ENCODE results near the gene TIMP2. TPM values are rescaled to one million over a fixed set of nuclear protein-coding genes. Genes with fewer than 3 reads are reported as not detected.

TIMP2 gene
- total and polyA plus RNA-seq, 2 experiments from 2014 or later = 10.6 to 22.5 TPM

DNA sequence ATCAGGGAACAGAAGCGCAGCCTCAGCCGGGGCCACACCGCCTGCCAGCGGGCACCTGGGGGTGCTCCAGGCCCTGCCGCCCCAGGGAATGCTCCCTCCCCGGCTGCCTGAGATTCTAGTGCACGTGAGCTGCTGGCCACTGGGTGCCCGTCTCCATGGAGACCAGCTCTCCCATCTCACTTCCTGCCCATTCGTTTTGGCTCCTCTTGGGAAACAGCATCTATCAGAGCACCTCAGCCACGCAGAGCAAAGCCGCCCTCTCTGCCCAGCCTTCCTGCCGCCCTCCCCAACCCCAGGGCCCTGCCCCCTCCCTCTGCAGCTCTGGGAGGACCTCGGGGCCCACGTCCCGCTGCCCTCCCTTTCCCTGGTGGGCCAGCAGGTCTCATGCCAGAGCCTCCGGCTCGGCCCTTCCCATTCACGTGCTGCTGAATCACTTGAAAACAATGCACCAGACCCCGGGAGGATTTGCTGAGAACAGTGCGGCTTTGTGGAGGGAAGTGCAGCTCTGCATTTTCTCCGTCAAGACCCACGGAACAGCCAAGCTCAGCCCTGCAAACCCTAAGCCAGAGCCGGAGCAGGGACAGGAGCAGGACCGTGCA lies 41.6 kb downstream of the TIMP2 start:
- Histone ChIP-seq H3K27me3 (ENCODE audit: insufficient read depth) (no peaks in the 10 kb centered on the region), H3F3A (replicated peaks; ENCODE audit: low read depth) (0 out of 2 replicates have a peak, but pooled peaks cover 2% of the 10 kb centered on the region), H3K9me2 (ENCODE audit: insufficient read depth) (no peaks in the 10 kb centered on the region), H3K4me1 (ENCODE audit: insufficient read depth) (peaks cover 14% of the 10 kb centered on the region), H3K79me2 (replicated peaks; ENCODE audit: insufficient read depth) (peaks cover 17% of the 10 kb centered on the region), H4K20me1 (replicated peaks; ENCODE audit: insufficient read depth) (no peaks in the 10 kb centered on the region), H3K27ac (ENCODE audit: low read depth) (peak overlapping the region; percentile 78; the same call in 1 of the 2 replicates), H3K4me2 (peak overlapping the region; percentile 76), H2AFZ (no peak overlapping the region), H3K4me3 (peak overlapping the region; percentile 35; the same call in 1 of the 2 replicates), H3K36me3 (ENCODE audit: insufficient read depth) (no peaks in the 10 kb centered on the region)
- peak overlapping the region; percentile 52; the same call in 2 of the 3 replicates for H3K4me3 Mint-ChIP-seq
- peaks cover 10% of the 10 kb centered on the region for H3K27me3 Mint-ChIP-seq (ENCODE audit: insufficient read depth, low read depth, poor library complexity)
- no peaks in the 10 kb centered on the region for H3K36me3 Mint-ChIP-seq (ENCODE audit: low read depth)
- peaks cover 42% of the 10 kb centered on the region for H3K4me1 Mint-ChIP-seq
- peak; percentile 77 for DNase-seq (ENCODE audit: low spot score)
- peak; percentile 66 for ATAC-seq
- H3K9me3 Mint-ChIP-seq = no peaks in the 10 kb centered on the region
- TF ChIP-seq POLR2AphosphoS5 (IDR thresholded peaks at IDR 0.05; ENCODE audit: low read depth) (no peak), STAT1 (IDR thresholded peaks at IDR 0.05; ENCODE audit: unreplicated experiment) (no peak), NANOG (IDR thresholded peaks at IDR 0.05; ENCODE audit: borderline replicate concordance) (no peak), ZNF331 (CRISPR knock-in tag; IDR thresholded peaks at IDR 0.05; ENCODE audit: low read depth) (no peak), EZH2phosphoT487 (IDR thresholded peaks at IDR 0.05; ENCODE audit: unreplicated experiment) (no peak), EZH2 (IDR thresholded peaks at IDR 0.05; ENCODE audit: low read depth, unreplicated experiment) (no peak)
- TF ChIP-seq, protein P1, sequence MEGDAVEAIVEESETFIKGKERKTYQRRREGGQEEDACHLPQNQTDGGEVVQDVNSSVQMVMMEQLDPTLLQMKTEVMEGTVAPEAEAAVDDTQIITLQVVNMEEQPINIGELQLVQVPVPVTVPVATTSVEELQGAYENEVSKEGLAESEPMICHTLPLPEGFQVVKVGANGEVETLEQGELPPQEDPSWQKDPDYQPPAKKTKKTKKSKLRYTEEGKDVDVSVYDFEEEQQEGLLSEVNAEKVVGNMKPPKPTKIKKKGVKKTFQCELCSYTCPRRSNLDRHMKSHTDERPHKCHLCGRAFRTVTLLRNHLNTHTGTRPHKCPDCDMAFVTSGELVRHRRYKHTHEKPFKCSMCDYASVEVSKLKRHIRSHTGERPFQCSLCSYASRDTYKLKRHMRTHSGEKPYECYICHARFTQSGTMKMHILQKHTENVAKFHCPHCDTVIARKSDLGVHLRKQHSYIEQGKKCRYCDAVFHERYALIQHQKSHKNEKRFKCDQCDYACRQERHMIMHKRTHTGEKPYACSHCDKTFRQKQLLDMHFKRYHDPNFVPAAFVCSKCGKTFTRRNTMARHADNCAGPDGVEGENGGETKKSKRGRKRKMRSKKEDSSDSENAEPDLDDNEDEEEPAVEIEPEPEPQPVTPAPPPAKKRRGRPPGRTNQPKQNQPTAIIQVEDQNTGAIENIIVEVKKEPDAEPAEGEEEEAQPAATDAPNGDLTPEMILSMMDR (conservative IDR thresholded peaks at IDR 0.05; ENCODE audit: low read depth in 2 of 2) = peak in 1 of 2 experiments; percentile 13; a peak in 1 of 4 replicates
- TF ChIP-seq, protein P2, sequence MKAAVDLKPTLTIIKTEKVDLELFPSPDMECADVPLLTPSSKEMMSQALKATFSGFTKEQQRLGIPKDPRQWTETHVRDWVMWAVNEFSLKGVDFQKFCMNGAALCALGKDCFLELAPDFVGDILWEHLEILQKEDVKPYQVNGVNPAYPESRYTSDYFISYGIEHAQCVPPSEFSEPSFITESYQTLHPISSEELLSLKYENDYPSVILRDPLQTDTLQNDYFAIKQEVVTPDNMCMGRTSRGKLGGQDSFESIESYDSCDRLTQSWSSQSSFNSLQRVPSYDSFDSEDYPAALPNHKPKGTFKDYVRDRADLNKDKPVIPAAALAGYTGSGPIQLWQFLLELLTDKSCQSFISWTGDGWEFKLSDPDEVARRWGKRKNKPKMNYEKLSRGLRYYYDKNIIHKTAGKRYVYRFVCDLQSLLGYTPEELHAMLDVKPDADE (IDR thresholded peaks at IDR 0.05) = no peak
- H3K27ac Mint-ChIP-seq = peak overlapping the region; percentile 84; the same call in 1 of the 2 replicates

DNA sequence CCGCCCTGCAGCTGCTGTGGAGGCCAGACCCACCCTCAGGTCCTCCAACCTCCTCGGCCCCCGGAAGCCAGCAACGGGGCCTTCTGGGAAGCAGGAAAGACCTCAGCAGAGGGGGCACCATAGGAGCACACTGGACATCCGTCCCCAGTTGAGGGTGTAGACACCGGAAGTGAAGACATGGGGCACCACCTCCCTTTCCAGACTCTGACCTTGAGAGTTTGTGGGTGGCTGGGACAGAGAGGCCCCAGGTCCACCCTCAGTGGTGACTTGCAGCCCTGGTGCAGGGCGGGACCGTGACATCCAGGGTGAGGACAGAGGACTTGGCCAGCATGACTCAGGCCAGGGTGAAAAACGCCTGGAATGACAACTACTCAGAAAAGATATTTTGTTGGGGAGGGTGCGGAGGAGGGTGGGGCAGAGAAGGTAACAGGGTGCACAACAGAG lies 42.1 kb downstream of the TIMP2 start:
- Mint-ChIP-seq H3K4me3 (peak overlapping the region; percentile 56; the same call in 1 of the 3 replicates), H3K4me1 (peaks cover 43% of the 10 kb centered on the region)
- ATAC-seq = no peak

More for the DNA sequence above, 42.1 kb downstream of the TIMP2 start:
- Histone ChIP-seq H3K4me3 (peak overlapping the region; percentile 35; the same call in 1 of the 2 replicates), H3K79me2 (replicated peaks; ENCODE audit: insufficient read depth) (peaks cover 17% of the 10 kb centered on the region), H3K36me3 (ENCODE audit: insufficient read depth) (no peaks in the 10 kb centered on the region), H4K20me1 (replicated peaks; ENCODE audit: insufficient read depth) (no peaks in the 10 kb centered on the region), H3K4me1 (ENCODE audit: insufficient read depth) (peaks cover 14% of the 10 kb centered on the region), H3K27me3 (ENCODE audit: insufficient read depth) (no peaks in the 10 kb centered on the region), H2AFZ (no peak overlapping the region), H3K9me2 (ENCODE audit: insufficient read depth) (no peaks in the 10 kb centered on the region), H3F3A (replicated peaks; ENCODE audit: low read depth) (0 out of 2 replicates have a peak, but pooled peaks cover 2% of the 10 kb centered on the region), H3K4me2 (peak overlapping the region; percentile 76; the same call in 1 of the 2 replicates), H3K27ac (ENCODE audit: low read depth) (peak overlapping the region; percentile 26; the same call in 1 of the 2 replicates)
- H3K27me3 Mint-ChIP-seq (ENCODE audit: insufficient read depth, low read depth, poor library complexity) = peaks cover 10% of the 10 kb centered on the region
- H3K27ac Mint-ChIP-seq = no peak overlapping the region; the same call in 1 of the 2 replicates
- no peaks in the 10 kb centered on the region for H3K36me3 Mint-ChIP-seq (ENCODE audit: low read depth)
- TF ChIP-seq NANOG (IDR thresholded peaks at IDR 0.05; ENCODE audit: borderline replicate concordance) (no peak), JUNB (IDR thresholded peaks at IDR 0.05; ENCODE audit: unreplicated experiment) (no peak), CREB1 (CRISPR knock-in tag; IDR thresholded peaks at IDR 0.05; ENCODE audit: low read depth) (no peak)
- TF ChIP-seq, protein P2 (IDR thresholded peaks at IDR 0.05) = no peak
- no peak for DNase-seq (ENCODE audit: low spot score)
- no peaks in the 10 kb centered on the region for H3K9me3 Mint-ChIP-seq

Measured in GM23338 (cell line).